DOHH2 (cell line): ENCODE results near the gene DCUN1D3.
"Not testable (repeated sequence)": the region's sequence is repeated elsewhere in the genome, so short reads cannot be mapped to it uniquely, and the experiment has no call there.

Experiments used
- H3F3A ChIP-seq: fragments of 200-600 bp; sonication (generic), shearing (Covaris generic); 2 replicates; pipeline ENCODE4 v1.6.0; 2016; ENCODE audit warnings: antibody characterized with exemption, mild to moderate bottlenecking; ENCODE audit not compliant: control insufficient read depth, insufficient read depth
- H3K27ac ChIP-seq: fragments of 200-600 bp; sonication (generic); 2 replicates; pipeline ENCODE4 v1.5.1; 2014; ENCODE audit warnings: low read depth, mild to moderate bottlenecking, low read length, moderate library complexity
- H3K27me3 ChIP-seq: fragments of 200-600 bp; sonication (generic); 2 replicates; pipeline ENCODE4 v1.6.1; 2014; ENCODE audit warnings: mild to moderate bottlenecking, low read length, mixed read lengths; ENCODE audit not compliant: control insufficient read depth
- H3K36me3 ChIP-seq: fragments of 200-600 bp; sonication (generic); 2 replicates; pipeline ENCODE4 v1.6.1; 2014; ENCODE audit warnings: mild to moderate bottlenecking, low read length, moderate library complexity, mixed read lengths; ENCODE audit not compliant: control insufficient read depth
- H3K4me1 ChIP-seq: fragments of 200-600 bp; sonication (generic); 2 replicates; pipeline ENCODE4 v1.6.1; 2014; ENCODE audit warnings: mild to moderate bottlenecking, low read length, mixed read lengths; ENCODE audit not compliant: control insufficient read depth
- H3K4me2 ChIP-seq: fragments of 200-600 bp; sonication (generic); 2 replicates; pipeline ENCODE4 v1.6.0; 2014; ENCODE audit warnings: mild to moderate bottlenecking, low read length, moderate library complexity
- H3K4me3 ChIP-seq: fragments of 200-600 bp; sonication (generic); 2 replicates; pipeline ENCODE4 v1.5.1; 2014; ENCODE audit warnings: mild to moderate bottlenecking, low read length, mixed read lengths
- H3K79me2 ChIP-seq: fragments of 200-600 bp; sonication (generic); 2 replicates; pipeline ENCODE4 v1.6.1; 2014; ENCODE audit warnings: mild to moderate bottlenecking, low read length, mixed read lengths; ENCODE audit not compliant: control insufficient read depth
- H3K9me2 ChIP-seq: fragments of 200-600 bp; sonication (generic); replicated peaks from 2 replicates; pipeline ENCODE4 v1.6.1; 2014; ENCODE audit warnings: mild to moderate bottlenecking, low read length, mixed read lengths; ENCODE audit not compliant: control insufficient read depth
- H3K9me3 ChIP-seq: fragments of 200-600 bp; sonication (generic); 2 replicates; pipeline ENCODE4 v1.6.1; 2014; ENCODE audit warnings: antibody characterized with exemption, low read length, mixed read lengths; ENCODE audit not compliant: control insufficient read depth, insufficient read depth
- H4K20me1 ChIP-seq: fragments of 200-600 bp; sonication (generic); 2 replicates; pipeline ENCODE4 v1.6.0; 2014; ENCODE audit warnings: low read depth, mild to moderate bottlenecking, antibody characterized with exemption, low read length, moderate library complexity; ENCODE audit not compliant: control insufficient read depth, insufficient read depth
- CTCF ChIP-seq: fragments of 200-600 bp; sonication (generic); IDR thresholded peaks from one replicate; pipeline ENCODE4 v1.5.1; 2014; ENCODE audit warnings: antibody characterized with exemption, mild to moderate bottlenecking, low read depth, low read length; ENCODE audit not compliant: poor library complexity, severe bottlenecking
- EZH2phosphoT487 ChIP-seq: fragments of 200-600 bp; sonication (generic); IDR thresholded peaks from 2 replicates; pipeline ENCODE4 v1.6.1; 2017; ENCODE audit warnings: borderline replicate concordance, mild to moderate bottlenecking, antibody characterized with exemption, low read length, moderate library complexity, mixed read lengths

The DCUN1D3 gene

GRCh38 chr16:20866145-20866772, 33.9 kb downstream of the DCUN1D3 start:
- H3K36me3 ChIP-seq = no peaks in the 10 kb centered on the region
- no peaks in the 10 kb centered on the region for H3F3A ChIP-seq
- H3K4me3 ChIP-seq = no peak overlapping the region
- H4K20me1 ChIP-seq = no peaks in the 10 kb centered on the region
- TF ChIP-seq CTCF (no peak), EZH2phosphoT487 (no peak)
- H3K9me2 ChIP-seq = no peaks in the 10 kb centered on the region
- peaks cover 11% of the 10 kb centered on the region for H3K79me2 ChIP-seq
- H3K4me2 ChIP-seq = no peak overlapping the region
- H3K27ac ChIP-seq = no peak overlapping the region
- 0 out of 2 replicates have a peak, but pooled peaks cover 6% of the 10 kb centered on the region for H3K4me1 ChIP-seq
- no peaks in the 10 kb centered on the region for H3K27me3 ChIP-seq
- no peaks in the 10 kb centered on the region for H3K9me3 ChIP-seq

- Histone ChIP-seq H3K79me2 (peaks cover 11% of the 10 kb centered on the region), H3K36me3 (no peaks in the 10 kb centered on the region), H3K4me3 (no peak overlapping the region), H3K9me3 (no peaks in the 10 kb centered on the region), H3K4me1 (0 out of 2 replicates have a peak, but pooled peaks cover 6% of the 10 kb centered on the region), H3K27ac (no peak overlapping the region), H4K20me1 (no peaks in the 10 kb centered on the region), H3K9me2 (no peaks in the 10 kb centered on the region), H3K27me3 (no peaks in the 10 kb centered on the region), H3F3A (no peaks in the 10 kb centered on the region), H3K4me2 (no peak overlapping the region)
- TF ChIP-seq CTCF = no peak
- TF ChIP-seq EZH2phosphoT487 = no peak
Measured at GRCh38 chr16:20865420-20866131, 34.6 kb downstream of the DCUN1D3 start.

GRCh38 chr16:20864376-20864775, 35.8 kb downstream of the DCUN1D3 start:
- not testable (repeated sequence) for H3F3A ChIP-seq, H3K27ac ChIP-seq, H3K36me3 ChIP-seq, H3K4me3 ChIP-seq, H3K9me2 ChIP-seq, H3K4me1 ChIP-seq, H3K9me3 ChIP-seq, H3K4me2 ChIP-seq, H4K20me1 ChIP-seq, H3K27me3 ChIP-seq
- H3K79me2 ChIP-seq = peaks cover 11% of the 10 kb centered on the region
